HCT116 (cell line): ENCODE measurements around the gene MORN2. TPM values are rescaled to one million over a fixed set of nuclear protein-coding genes. Genes with fewer than 3 reads are reported as not detected.

Experiments used
- ATAC-seq: fragments of 200-7000 bp; cut with Tn5 transposase; 2 replicates; pipeline ENCODE4 v1.9.1; 2020; ENCODE audit warnings: mild to moderate bottlenecking, moderate library complexity
- BruUV-seq: library from RNA; stranded (reverse); fragments of 400-500 nt; replicated peaks from 2 replicates; lab custom pipeline; 2021; lab: Mats Ljungman, UMichigan
- CTCF ChIA-PET: fragments of 300-600 bp; sonication (Branson Sonifier 250); formaldehyde crosslinking; loops from one replicate; lab custom pipeline; 2021; ENCODE audit warnings: antibody characterized with exemption; lab: Charles Lee
- POLR2A ChIA-PET: fragments of 300-600, 350-600 bp; sonication (Branson Sonifier 250); formaldehyde crosslinking; loops from one replicate; lab custom pipeline; 2021; ENCODE audit warnings: antibody characterized with exemption; lab: Charles Lee
- RAD21 ChIA-PET, 2 experiments: fragments of 300-600 bp; sonication (Branson Sonifier 250); formaldehyde crosslinking; loops; one replicate each; lab custom pipeline; 2023; ENCODE audit warnings: low total read pairs in 2 of 2; ENCODE audit not compliant: uncharacterized antibody in 2 of 2, unreplicated experiment in 2 of 2, low non-redundant PET in 1 of 2; lab: Charles Lee
- DNase-seq: peaks from one replicate; pipeline ENCODE4 v3.0.0-alpha.2; 2010; ENCODE audit warnings: low read depth, low spot score
- H2AFZ ChIP-seq: fragments of 200-600 bp; shearing (Covaris generic), sonication (generic); 2 replicates; pipeline ENCODE4 v1.6.1; 2017; ENCODE audit warnings: low read depth, mixed run types, mixed read lengths, antibody characterized with exemption, low read length; ENCODE audit not compliant: poor library complexity, severe bottlenecking
- H3K27ac ChIP-seq: 2 replicates; pipeline ENCODE4 v1.5.1; 2012; ENCODE audit warnings: low read depth, low read length
- H3K27me3 ChIP-seq: fragments of 200-600 bp; sonication (generic); 2 replicates; pipeline ENCODE4 v1.6.1; 2016; ENCODE audit warnings: mixed run types, low read length, mixed read lengths; ENCODE audit not compliant: insufficient read depth
- H3K36me3 ChIP-seq, 2 experiments: fragments of 200-500 bp in 1 of 2; fragments of 200-600 bp in 1 of 2; sonication (Bioruptor generic) in 1 of 2; sonication (generic) in 1 of 2; 2 replicates each; pipeline versions ENCODE4 v1.5.1 to v1.6.1; 2014 to 2016; ENCODE audit warnings: low read length in 2 of 2, inconsistent platforms in 1 of 2, mixed read lengths in 1 of 2, mixed run types in 1 of 2; ENCODE audit not compliant: insufficient read depth in 2 of 2, control insufficient read depth in 1 of 2
- H3K4me1 ChIP-seq, 2 experiments: fragments of 200-600 bp in 1 of 2; sonication (generic) in 1 of 2; 2 replicates each; pipeline versions ENCODE4 v1.5.1 to v1.6.1; 2012 to 2017; ENCODE audit warnings: low read length in 2 of 2, inconsistent platforms in 1 of 2, mild to moderate bottlenecking in 1 of 2, mixed read lengths in 1 of 2, mixed run types in 1 of 2, moderate library complexity in 1 of 2; ENCODE audit not compliant: insufficient read depth in 2 of 2, control insufficient read depth in 1 of 2
- H3K4me2 ChIP-seq: fragments of 200-600 bp; sonication (generic); 2 replicates; pipeline ENCODE4 v1.6.1; 2017; ENCODE audit warnings: mixed run types, low read length, mixed read lengths
- H3K4me3 ChIP-seq, 2 experiments: fragments of 200-600 bp in 1 of 2; sonication (generic) in 1 of 2; replicated peaks in 1 of 2; 2 replicates each; pipeline ENCODE4 v1.5.1; 2011 to 2016; ENCODE audit warnings: low read length in 2 of 2, control low read depth in 1 of 2, low read depth in 1 of 2, mild to moderate bottlenecking in 1 of 2, mixed read lengths in 1 of 2, mixed run types in 1 of 2
- H3K79me2 ChIP-seq: fragments of 200-600 bp; sonication (generic); 2 replicates; pipeline ENCODE4 v1.6.1; 2017; ENCODE audit warnings: mild to moderate bottlenecking, mixed run types, low read length, moderate library complexity, mixed read lengths; ENCODE audit not compliant: insufficient read depth
- H3K9ac ChIP-seq: fragments of 200-600 bp; sonication (generic); 2 replicates; pipeline ENCODE4 v1.6.1; 2016; ENCODE audit warnings: low read length, mixed read lengths
- H3K9me2 ChIP-seq: fragments of 200-600 bp; sonication (generic), shearing (Covaris generic); 2 replicates; pipeline ENCODE4 v1.6.1; 2017; ENCODE audit warnings: mixed run types, mild to moderate bottlenecking, moderate library complexity; ENCODE audit not compliant: insufficient read depth
- H3K9me3 ChIP-seq, 2 experiments: fragments of 200-500 bp in 1 of 2; fragments of 200-600 bp in 1 of 2; sonication (Bioruptor generic) in 1 of 2; sonication (generic) in 1 of 2; 2 replicates each; pipeline ENCODE4 v1.6.1; 2014 to 2017; ENCODE audit warnings: low read length in 2 of 2, mixed read lengths in 2 of 2, inconsistent platforms in 1 of 2, low read depth in 1 of 2, mild to moderate bottlenecking in 1 of 2, mixed run types in 1 of 2, moderate library complexity in 1 of 2; ENCODE audit not compliant: control insufficient read depth in 1 of 2, insufficient read depth in 1 of 2
- H4K20me1 ChIP-seq: fragments of 200-600 bp; sonication (generic), shearing (Covaris generic); 2 replicates; pipeline ENCODE4 v1.6.1; 2017; ENCODE audit warnings: mixed run types, mild to moderate bottlenecking, moderate library complexity; ENCODE audit not compliant: insufficient read depth
- CBX3 ChIP-seq: IDR thresholded peaks from 2 replicates; pipeline ENCODE4 v1.6.1; 2012; ENCODE audit warnings: low read depth
- EGR1 ChIP-seq: IDR thresholded peaks from 2 replicates; pipeline ENCODE4 v1.6.1; 2012; ENCODE audit warnings: low read depth
- ELF1 ChIP-seq: IDR thresholded peaks from 2 replicates; pipeline ENCODE4 v1.6.1; 2012; ENCODE audit warnings: low read depth, borderline replicate concordance
- EZH2phosphoT487 ChIP-seq: fragments of 200-600 bp; IDR thresholded peaks from 2 replicates; pipeline ENCODE4 v1.6.1; 2018; ENCODE audit warnings: antibody characterized with exemption, borderline replicate concordance
- JUND ChIP-seq: IDR thresholded peaks from 2 replicates; pipeline ENCODE4 v1.6.1; 2012
- MAX ChIP-seq: IDR thresholded peaks from 2 replicates; pipeline ENCODE4 v1.6.1; 2012
- POLR2A ChIP-seq: IDR thresholded peaks from 2 replicates; pipeline ENCODE4 v1.7.0; 2011; ENCODE audit warnings: borderline replicate concordance; ENCODE audit not compliant: insufficient read depth, insufficient read length; ENCODE audit errors: extremely low read depth
- SP1 ChIP-seq: IDR thresholded peaks from 2 replicates; pipeline ENCODE4 v1.6.1; 2012; ENCODE audit warnings: low read depth
- SRF ChIP-seq: IDR thresholded peaks from 2 replicates; pipeline ENCODE4 v1.6.1; 2012; ENCODE audit warnings: low read depth
- YY1 ChIP-seq: IDR thresholded peaks from 2 replicates; pipeline ENCODE4 v1.6.1; 2011; ENCODE audit warnings: low read length, low read depth, moderate library complexity, mild to moderate bottlenecking; ENCODE audit not compliant: insufficient replicate concordance; ENCODE audit errors: extremely low read depth
- ZBTB33 ChIP-seq: IDR thresholded peaks from 2 replicates; pipeline ENCODE4 v1.6.1; 2011; ENCODE audit warnings: mild to moderate bottlenecking, low read length, moderate library complexity; ENCODE audit not compliant: insufficient replicate concordance; ENCODE audit errors: extremely low read depth
- ZFX ChIP-seq: fragments of 450-650 bp; IDR thresholded peaks from 2 replicates; pipeline ENCODE4 v1.6.1; 2017
- intact Hi-C: fragments of 100-400 bp; cut with micrococcal nuclease; formaldehyde crosslinking; loops from 2 replicates; pipeline ENCODE4 v1.10.0; 2022
- total RNA-seq: library from RNA; stranded (reverse); gene quantifications from one replicate; pipeline ENCODE4 v1.2.1, GENCODE V29; 2021; ENCODE audit not compliant: unreplicated experiment
- TF ChIP-seq, protein P1 (sequence below), 3 experiments: fragments of 200-600 bp in 1 of 3; sonication (generic) in 1 of 3; IDR thresholded peaks in 2 of 3; conservative IDR thresholded peaks in 1 of 3; 2 replicates each; pipeline ENCODE4 v1.5.1; 2012 to 2017; ENCODE audit warnings: low read depth in 2 of 3, low read length in 2 of 3, antibody characterized with exemption in 1 of 3, borderline replicate concordance in 1 of 3, control low read depth in 1 of 3, mild to moderate bottlenecking in 1 of 3, mixed read lengths in 1 of 3, mixed run types in 1 of 3, moderate library complexity in 1 of 3; ENCODE audit not compliant: insufficient read depth in 1 of 3

MORN2 gene
- total RNA-seq, 1 experiment from 2014 or later = 11.9 TPM

DNA sequence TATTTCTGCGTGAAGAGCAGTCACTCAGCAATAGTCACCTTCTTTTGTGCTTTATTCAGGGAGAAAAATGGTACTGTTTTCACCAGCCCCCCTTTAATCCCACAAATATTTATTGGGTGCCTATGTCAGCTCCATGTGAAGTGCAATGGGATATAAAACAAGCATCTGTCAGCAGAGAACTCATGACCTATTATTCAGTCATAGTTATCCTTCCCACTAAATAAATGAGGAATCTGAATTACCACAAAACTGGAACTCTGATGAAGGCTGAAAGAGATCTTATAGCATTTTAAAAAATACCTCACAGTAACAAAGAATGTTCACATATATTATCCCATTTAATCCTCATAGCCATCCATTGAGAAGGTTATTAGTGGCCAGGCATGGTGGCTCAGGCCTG lies 45.8 kb upstream of the MORN2 start:
- no peaks in the 10 kb centered on the region for H3K79me2 ChIP-seq
- DNase-seq = no peak
- H3K4me1 ChIP-seq = peaks cover 4 to 9% of the 10 kb centered on the region in 2 experiments
- no peak for TF ChIP-seq SP1
- TF ChIP-seq JUND = no peak
- TF ChIP-seq POLR2A = no peak
- no peak for TF ChIP-seq EGR1
- no peak for TF ChIP-seq CBX3
- TF ChIP-seq, protein P1, sequence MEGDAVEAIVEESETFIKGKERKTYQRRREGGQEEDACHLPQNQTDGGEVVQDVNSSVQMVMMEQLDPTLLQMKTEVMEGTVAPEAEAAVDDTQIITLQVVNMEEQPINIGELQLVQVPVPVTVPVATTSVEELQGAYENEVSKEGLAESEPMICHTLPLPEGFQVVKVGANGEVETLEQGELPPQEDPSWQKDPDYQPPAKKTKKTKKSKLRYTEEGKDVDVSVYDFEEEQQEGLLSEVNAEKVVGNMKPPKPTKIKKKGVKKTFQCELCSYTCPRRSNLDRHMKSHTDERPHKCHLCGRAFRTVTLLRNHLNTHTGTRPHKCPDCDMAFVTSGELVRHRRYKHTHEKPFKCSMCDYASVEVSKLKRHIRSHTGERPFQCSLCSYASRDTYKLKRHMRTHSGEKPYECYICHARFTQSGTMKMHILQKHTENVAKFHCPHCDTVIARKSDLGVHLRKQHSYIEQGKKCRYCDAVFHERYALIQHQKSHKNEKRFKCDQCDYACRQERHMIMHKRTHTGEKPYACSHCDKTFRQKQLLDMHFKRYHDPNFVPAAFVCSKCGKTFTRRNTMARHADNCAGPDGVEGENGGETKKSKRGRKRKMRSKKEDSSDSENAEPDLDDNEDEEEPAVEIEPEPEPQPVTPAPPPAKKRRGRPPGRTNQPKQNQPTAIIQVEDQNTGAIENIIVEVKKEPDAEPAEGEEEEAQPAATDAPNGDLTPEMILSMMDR (IDR thresholded peaks at IDR 0.05 in 2 of 3, conservative IDR thresholded peaks at IDR 0.05 in 1 of 3; ENCODE audit: borderline replicate concordance in 1 of 3, insufficient read depth in 1 of 3, low read depth in 2 of 3, low read length in 2 of 3) = no peak
- no peak for TF ChIP-seq ELF1
- TF ChIP-seq, all 23 proteins: peak for 0
- H4K20me1 ChIP-seq = no peaks in the 10 kb centered on the region
- no peak overlapping the region for H3K4me3 ChIP-seq
- H3K4me2 ChIP-seq = no peak overlapping the region
- ChIA-PET RAD21 (no interaction called here), CTCF (no interaction called here), POLR2A (no interaction called here)
- peaks cover 3 to 5% of the 10 kb centered on the region in 2 experiments; a peak in 2 of 4 replicates for H3K36me3 ChIP-seq
- no TSS peak for BruUV-seq
- no peaks in the 10 kb centered on the region for H3K9me2 ChIP-seq
- intact Hi-C loops = loop anchor here (5.0 to 10.0 kb wide), 2 partner anchors 248 to 295 kb away; no protein-coding TSS in a partner anchor
- H3K27ac ChIP-seq = no peak overlapping the region
- no peaks in the 10 kb centered on the region for H3K27me3 ChIP-seq
- ATAC-seq = no peak
- H2AFZ ChIP-seq = no peak overlapping the region
- H3K9me3 ChIP-seq = no peaks in the 10 kb centered on the region
- no peak overlapping the region for H3K9ac ChIP-seq

DNA sequence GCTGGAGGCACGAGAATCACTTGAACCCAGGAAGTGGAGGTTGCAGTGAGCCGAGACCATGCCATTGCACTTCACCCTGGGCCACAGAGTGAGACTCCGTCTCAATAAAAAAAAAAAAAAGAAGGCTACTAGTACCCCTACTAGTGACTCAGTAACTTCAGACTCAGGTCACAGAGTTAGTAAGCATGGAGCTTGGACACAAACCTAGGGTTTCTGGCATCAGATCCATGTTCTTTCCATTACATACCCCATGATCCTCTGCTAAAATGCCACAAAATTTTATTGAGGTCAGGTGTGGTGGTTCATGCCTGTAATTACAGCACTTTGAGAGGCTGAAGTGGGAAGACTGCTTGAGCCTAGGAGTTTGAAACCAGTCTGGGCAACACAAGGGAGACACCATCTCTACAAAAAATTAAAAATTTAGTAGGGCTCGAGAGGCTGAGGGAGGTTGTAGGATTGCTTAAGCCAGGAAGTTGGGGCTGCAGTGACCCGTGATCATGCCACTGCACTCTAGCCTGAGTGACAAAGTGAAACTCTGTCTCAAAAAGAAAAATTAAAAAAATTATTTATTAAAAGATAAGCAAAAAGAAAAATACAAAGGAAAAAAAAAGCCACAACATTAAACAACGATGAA lies 45.1 kb upstream of the MORN2 start:
- H3K4me1 ChIP-seq = peaks cover 4 to 9% of the 10 kb centered on the region in 2 experiments
- H3K79me2 ChIP-seq = no peaks in the 10 kb centered on the region
- intact Hi-C loops = loop anchor here (5.0 to 10.0 kb wide), 2 partner anchors 248 to 296 kb away; no protein-coding TSS in a partner anchor
- no peaks in the 10 kb centered on the region for H3K9me3 ChIP-seq
- no peak overlapping the region for H3K4me2 ChIP-seq
- H3K27me3 ChIP-seq = no peaks in the 10 kb centered on the region
- no peak overlapping the region for H3K9ac ChIP-seq
- CTCF ChIA-PET = no interaction called here
- H4K20me1 ChIP-seq = no peaks in the 10 kb centered on the region
- no peak for DNase-seq
- BruUV-seq = no TSS peak
- no peak for ATAC-seq
- no peak overlapping the region for H3K4me3 ChIP-seq
- peaks cover 3 to 5% of the 10 kb centered on the region in 2 experiments; a peak in 3 of 4 replicates for H3K36me3 ChIP-seq
- TF ChIP-seq SP1 = no peak
- TF ChIP-seq EZH2phosphoT487 = no peak
- no peak for TF ChIP-seq ZBTB33
- TF ChIP-seq ZFX = no peak
- TF ChIP-seq YY1 = no peak
- no peak for TF ChIP-seq SRF
- no peak for TF ChIP-seq MAX
- no peak for TF ChIP-seq POLR2A
- RAD21 ChIA-PET = no interaction called here
- H3K27ac ChIP-seq = no peak overlapping the region
- POLR2A ChIA-PET = no interaction called here
- H3K9me2 ChIP-seq = no peaks in the 10 kb centered on the region
- no peak overlapping the region for H2AFZ ChIP-seq
